SK-N-SH treated with all-trans-retinoic acid at 6 μM for 48 hours (cell line): ENCODE data around the gene PLXNC1.
A peak's percentile ranks its signal among the peaks of the same experiment; 100 is the strongest.

Experiments used
- ATAC-seq: fragments of 200-7000 bp; cut with Tn5 transposase; 3 replicates; pipeline ENCODE4 v1.9.1; 2020; ENCODE audit warnings: mild to moderate bottlenecking, moderate library complexity
- ARNTL ChIP-seq: fragments of 450-650 bp; formaldehyde crosslinking; IDR thresholded peaks from 2 replicates; pipeline ENCODE4 v1.5.0; 2020; ENCODE audit warnings: low read depth, mild to moderate bottlenecking, moderate library complexity, borderline replicate concordance
- CSDC2 ChIP-seq: fragments of 250-450 bp; sonication (Bioruptor Pico); IDR thresholded peaks from 2 replicates; pipeline ENCODE4 v1.5.0; 2020; ENCODE audit warnings: mild to moderate bottlenecking, moderate library complexity
- ESRRG ChIP-seq: fragments of 250-450 bp; sonication (Bioruptor Pico); IDR thresholded peaks from 2 replicates; pipeline ENCODE4 v1.6.1; 2021; ENCODE audit warnings: mild to moderate bottlenecking
- GLIS3 ChIP-seq: fragments of 250-450 bp; sonication (Bioruptor Pico); IDR thresholded peaks from 2 replicates; pipeline ENCODE4 v1.5.0; 2020; ENCODE audit warnings: mild to moderate bottlenecking, moderate library complexity
- OSR1 ChIP-seq: fragments of 250-450 bp; sonication (Bioruptor Pico); IDR thresholded peaks from 2 replicates; pipeline ENCODE4 v1.8.0; 2022; ENCODE audit warnings: moderate library complexity, mild to moderate bottlenecking, inconsistent platforms
- PPARA ChIP-seq: fragments of 250-450 bp; sonication (Bioruptor Pico); IDR thresholded peaks from 2 replicates; pipeline ENCODE4 v1.5.0; 2020; ENCODE audit warnings: mild to moderate bottlenecking, borderline replicate concordance
- SNAI2 ChIP-seq: fragments of 250-450 bp; sonication (Bioruptor Pico); IDR thresholded peaks from 2 replicates; pipeline ENCODE4 v1.5.0; 2020; ENCODE audit warnings: mild to moderate bottlenecking, moderate library complexity
- TCF4 ChIP-seq: fragments of 250-450 bp; sonication (Bioruptor Pico); IDR thresholded peaks from 2 replicates; pipeline ENCODE4 v1.8.0; 2021; ENCODE audit warnings: mild to moderate bottlenecking, moderate library complexity, borderline replicate concordance
- TOX ChIP-seq: fragments of 250-450 bp; sonication (Bioruptor Pico); IDR thresholded peaks from 2 replicates; pipeline ENCODE4 v1.8.0; 2021; ENCODE audit warnings: mild to moderate bottlenecking, moderate library complexity, borderline replicate concordance
- ZC3H10 ChIP-seq: fragments of 250-450 bp; sonication (Bioruptor Pico); IDR thresholded peaks from 2 replicates; pipeline ENCODE4 v1.5.1; 2021; ENCODE audit warnings: mild to moderate bottlenecking, moderate library complexity
- ZFP3 ChIP-seq: fragments of 250-450 bp; sonication (Bioruptor Pico); IDR thresholded peaks from 2 replicates; pipeline ENCODE4 v1.5.0; 2020; ENCODE audit warnings: mild to moderate bottlenecking, moderate library complexity
- ZFP30 ChIP-seq: fragments of 450-650 bp; formaldehyde crosslinking; IDR thresholded peaks from 2 replicates; pipeline ENCODE4 v1.5.0; 2022; ENCODE audit warnings: mild to moderate bottlenecking, moderate library complexity
- ZNF565 ChIP-seq: fragments of 450-650 bp; formaldehyde crosslinking; conservative IDR thresholded peaks from 2 replicates; pipeline ENCODE4 v1.5.0; 2020; ENCODE audit warnings: low read depth, mild to moderate bottlenecking, moderate library complexity
- ZNF70 ChIP-seq: fragments of 450-650 bp; formaldehyde crosslinking; IDR thresholded peaks from 2 replicates; pipeline ENCODE4 v1.5.0; 2020; ENCODE audit warnings: mild to moderate bottlenecking, moderate library complexity
- ZNF8 ChIP-seq: fragments of 450-650 bp; formaldehyde crosslinking; IDR thresholded peaks from 2 replicates; pipeline ENCODE4 v1.5.0; 2020; ENCODE audit warnings: mild to moderate bottlenecking, moderate library complexity
- TF ChIP-seq, protein P1 (sequence below): fragments of 250-450 bp; sonication (Bioruptor Pico); IDR thresholded peaks from 2 replicates; pipeline ENCODE4 v1.8.0; 2020; ENCODE audit warnings: mild to moderate bottlenecking, moderate library complexity, borderline replicate concordance
- TF ChIP-seq, protein P2 (sequence below): fragments of 250-450 bp; sonication (Bioruptor Pico); IDR thresholded peaks from 2 replicates; pipeline ENCODE4 v1.5.1; 2021; ENCODE audit warnings: mild to moderate bottlenecking, moderate library complexity
- TF ChIP-seq, protein P3 (sequence below): fragments of 250-450 bp; sonication (Bioruptor Pico); IDR thresholded peaks from 2 replicates; pipeline ENCODE4 v1.5.1; 2020; ENCODE audit warnings: low read depth, mild to moderate bottlenecking, moderate library complexity
- TF ChIP-seq, protein P4 (sequence below): fragments of 250-450 bp; sonication (Bioruptor Pico); IDR thresholded peaks from 2 replicates; pipeline ENCODE4 v1.8.0; 2021; ENCODE audit warnings: low read depth, mild to moderate bottlenecking, moderate library complexity, borderline replicate concordance
- TF ChIP-seq, protein P5 (sequence below): fragments of 250-450 bp; sonication (Bioruptor Pico); IDR thresholded peaks from 2 replicates; pipeline ENCODE4 v1.5.0; 2020; ENCODE audit warnings: mild to moderate bottlenecking, moderate library complexity

The PLXNC1 gene

DNA sequence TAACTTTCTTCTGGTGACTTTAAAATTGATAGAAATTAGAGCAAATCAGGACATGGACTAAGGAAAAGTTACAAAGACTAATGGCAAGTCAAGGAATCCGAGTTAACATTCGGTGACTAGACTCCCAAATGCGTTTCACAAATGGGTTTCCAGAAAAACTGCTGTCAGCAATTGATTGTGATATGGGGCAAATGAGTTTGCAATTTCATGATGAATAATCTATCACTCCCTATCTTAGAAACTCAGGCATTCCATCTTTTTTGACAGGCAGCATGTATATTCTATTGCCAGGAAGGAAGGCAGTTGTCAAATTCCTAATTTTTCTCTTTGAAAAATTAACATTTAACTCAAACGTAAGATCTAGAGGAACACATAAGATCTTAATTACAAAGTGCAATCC, 40.5 kb upstream of the PLXNC1 start:
- TF ChIP-seq TOX (no peak), ZFP30 (CRISPR knock-in tag) (no peak), ARNTL (CRISPR knock-in tag) (no peak), ZFP3 (CRISPR knock-in tag) (no peak), ZNF8 (CRISPR knock-in tag) (no peak), ZNF565 (CRISPR knock-in tag) (no peak)
- ATAC-seq = no peak

DNA sequence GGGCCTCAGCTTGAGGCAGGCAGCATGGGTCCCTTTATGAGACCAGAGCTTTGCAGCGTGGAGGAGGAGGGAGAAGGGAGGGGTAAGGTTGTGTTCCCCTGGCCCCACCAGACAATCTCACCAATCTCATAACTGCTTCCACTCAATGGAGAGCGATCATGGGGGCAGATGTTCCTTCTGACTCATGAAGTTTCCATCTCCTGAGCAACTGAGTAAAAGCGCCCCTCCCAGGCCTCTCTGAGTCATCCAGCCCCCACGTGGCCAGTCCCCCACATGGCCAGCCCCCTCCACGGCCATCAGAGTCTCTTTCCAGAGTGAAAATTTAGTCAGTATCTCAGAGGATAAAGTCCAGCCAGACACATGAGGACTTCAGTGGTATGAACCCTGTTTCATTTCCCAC, 39.2 kb upstream of the PLXNC1 start:
- no peak for TF ChIP-seq PPARA (CRISPR knock-in tag)
- TF ChIP-seq CSDC2 (CRISPR knock-in tag) = no peak
- TF ChIP-seq OSR1 (CRISPR knock-in tag) = no peak
- TF ChIP-seq SNAI2 (CRISPR knock-in tag) = no peak
- ATAC-seq = peak; percentile 22; the same call in 1 of the 3 replicates

DNA sequence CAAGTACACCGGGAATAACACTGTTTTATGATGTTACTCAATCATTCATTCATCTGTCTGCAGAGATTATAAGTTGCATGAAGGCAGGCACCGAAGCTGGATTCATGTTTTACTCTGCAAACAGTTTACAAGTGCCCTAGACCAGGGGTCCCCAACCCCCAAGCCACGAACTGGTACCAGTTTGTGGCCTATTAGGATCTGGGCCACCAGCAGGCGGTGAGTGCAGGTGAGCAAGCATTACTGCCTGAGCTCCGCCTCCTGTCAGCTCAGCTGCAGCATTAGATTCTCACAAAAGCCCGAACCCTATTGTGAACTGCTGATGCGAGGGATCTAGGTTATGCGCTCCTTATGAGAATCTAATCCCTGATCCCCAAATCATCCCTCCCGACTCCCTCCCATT, 38.1 kb upstream of the PLXNC1 start:
- no peak for ATAC-seq
- no peak for TF ChIP-seq ZNF70 (CRISPR knock-in tag)
- no peak for TF ChIP-seq TCF4 (CRISPR knock-in tag)

DNA sequence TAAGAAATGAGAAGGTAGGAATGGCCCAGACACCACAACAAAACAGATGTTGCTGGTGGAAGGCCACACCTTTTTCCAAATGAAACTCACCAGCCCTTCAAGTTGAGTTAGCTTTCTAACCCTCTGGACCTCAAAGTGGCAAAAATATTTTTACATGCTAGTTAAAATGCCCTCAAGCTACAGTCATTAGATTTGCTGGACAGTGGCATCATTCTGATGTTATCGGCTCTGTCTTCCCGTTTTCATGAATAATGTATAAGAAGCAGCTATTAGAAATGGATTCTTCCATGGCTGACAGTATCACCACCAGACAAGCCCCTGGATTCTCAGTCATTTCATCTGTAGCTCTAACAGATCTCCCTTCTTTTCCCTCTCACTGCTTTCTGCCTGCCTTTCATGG, 37.1 kb upstream of the PLXNC1 start:
- TF ChIP-seq ZNF70 (CRISPR knock-in tag) (no peak), ZFP3 (CRISPR knock-in tag) (no peak), SNAI2 (CRISPR knock-in tag) (no peak)
- TF ChIP-seq, protein P1, sequence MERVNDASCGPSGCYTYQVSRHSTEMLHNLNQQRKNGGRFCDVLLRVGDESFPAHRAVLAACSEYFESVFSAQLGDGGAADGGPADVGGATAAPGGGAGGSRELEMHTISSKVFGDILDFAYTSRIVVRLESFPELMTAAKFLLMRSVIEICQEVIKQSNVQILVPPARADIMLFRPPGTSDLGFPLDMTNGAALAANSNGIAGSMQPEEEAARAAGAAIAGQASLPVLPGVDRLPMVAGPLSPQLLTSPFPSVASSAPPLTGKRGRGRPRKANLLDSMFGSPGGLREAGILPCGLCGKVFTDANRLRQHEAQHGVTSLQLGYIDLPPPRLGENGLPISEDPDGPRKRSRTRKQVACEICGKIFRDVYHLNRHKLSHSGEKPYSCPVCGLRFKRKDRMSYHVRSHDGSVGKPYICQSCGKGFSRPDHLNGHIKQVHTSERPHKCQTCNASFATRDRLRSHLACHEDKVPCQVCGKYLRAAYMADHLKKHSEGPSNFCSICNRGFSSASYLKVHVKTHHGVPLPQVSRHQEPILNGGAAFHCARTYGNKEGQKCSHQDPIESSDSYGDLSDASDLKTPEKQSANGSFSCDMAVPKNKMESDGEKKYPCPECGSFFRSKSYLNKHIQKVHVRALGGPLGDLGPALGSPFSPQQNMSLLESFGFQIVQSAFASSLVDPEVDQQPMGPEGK (CRISPR knock-in tag) = no peak
- TF ChIP-seq, protein P2, sequence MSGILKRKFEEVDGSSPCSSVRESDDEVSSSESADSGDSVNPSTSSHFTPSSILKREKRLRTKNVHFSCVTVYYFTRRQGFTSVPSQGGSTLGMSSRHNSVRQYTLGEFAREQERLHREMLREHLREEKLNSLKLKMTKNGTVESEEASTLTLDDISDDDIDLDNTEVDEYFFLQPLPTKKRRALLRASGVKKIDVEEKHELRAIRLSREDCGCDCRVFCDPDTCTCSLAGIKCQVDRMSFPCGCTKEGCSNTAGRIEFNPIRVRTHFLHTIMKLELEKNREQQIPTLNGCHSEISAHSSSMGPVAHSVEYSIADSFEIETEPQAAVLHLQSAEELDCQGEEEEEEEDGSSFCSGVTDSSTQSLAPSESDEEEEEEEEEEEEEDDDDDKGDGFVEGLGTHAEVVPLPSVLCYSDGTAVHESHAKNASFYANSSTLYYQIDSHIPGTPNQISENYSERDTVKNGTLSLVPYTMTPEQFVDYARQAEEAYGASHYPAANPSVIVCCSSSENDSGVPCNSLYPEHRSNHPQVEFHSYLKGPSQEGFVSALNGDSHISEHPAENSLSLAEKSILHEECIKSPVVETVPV (CRISPR knock-in tag) = no peak
- TF ChIP-seq, all 23 proteins: peak for 0
- ATAC-seq = no peak

DNA sequence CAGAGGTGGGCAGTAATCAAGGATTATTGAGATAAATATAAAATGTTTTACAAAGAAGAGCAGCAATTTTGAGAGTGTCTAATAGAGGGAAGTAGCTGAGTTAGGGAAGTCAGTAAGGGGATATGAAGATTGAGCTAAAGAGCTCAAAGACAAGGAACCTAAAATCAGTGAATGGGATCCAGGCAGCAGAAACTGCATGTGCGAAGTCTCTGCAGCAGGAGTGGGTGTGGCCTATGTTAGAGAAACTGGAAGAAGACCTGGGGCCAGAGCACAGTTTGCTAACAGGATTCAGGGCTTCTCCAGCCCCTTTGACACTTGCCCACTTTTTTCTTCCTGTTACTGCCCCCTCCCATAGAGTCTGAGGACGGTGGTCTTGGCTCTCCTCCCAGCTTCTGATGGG, 36.3 kb upstream of the PLXNC1 start:
- TF ChIP-seq ARNTL (CRISPR knock-in tag) (no peak), ZFP3 (CRISPR knock-in tag) (no peak), PPARA (CRISPR knock-in tag) (no peak), GLIS3 (CRISPR knock-in tag) (no peak), OSR1 (CRISPR knock-in tag) (no peak), ZNF565 (CRISPR knock-in tag) (no peak), SNAI2 (CRISPR knock-in tag) (no peak), TCF4 (CRISPR knock-in tag) (no peak), ZC3H10 (CRISPR knock-in tag) (no peak), ZFP30 (CRISPR knock-in tag) (no peak), ESRRG (no peak)
- TF ChIP-seq, protein P1 (CRISPR knock-in tag) = no peak
- TF ChIP-seq, protein P3, sequence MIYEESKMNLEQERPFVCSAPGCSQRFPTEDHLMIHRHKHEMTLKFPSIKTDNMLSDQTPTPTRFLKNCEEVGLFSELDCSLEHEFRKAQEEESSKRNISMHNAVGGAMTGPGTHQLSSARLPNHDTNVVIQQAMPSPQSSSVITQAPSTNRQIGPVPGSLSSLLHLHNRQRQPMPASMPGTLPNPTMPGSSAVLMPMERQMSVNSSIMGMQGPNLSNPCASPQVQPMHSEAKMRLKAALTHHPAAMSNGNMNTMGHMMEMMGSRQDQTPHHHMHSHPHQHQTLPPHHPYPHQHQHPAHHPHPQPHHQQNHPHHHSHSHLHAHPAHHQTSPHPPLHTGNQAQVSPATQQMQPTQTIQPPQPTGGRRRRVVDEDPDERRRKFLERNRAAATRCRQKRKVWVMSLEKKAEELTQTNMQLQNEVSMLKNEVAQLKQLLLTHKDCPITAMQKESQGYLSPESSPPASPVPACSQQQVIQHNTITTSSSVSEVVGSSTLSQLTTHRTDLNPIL (CRISPR knock-in tag) = no peak
- TF ChIP-seq, protein P4, sequence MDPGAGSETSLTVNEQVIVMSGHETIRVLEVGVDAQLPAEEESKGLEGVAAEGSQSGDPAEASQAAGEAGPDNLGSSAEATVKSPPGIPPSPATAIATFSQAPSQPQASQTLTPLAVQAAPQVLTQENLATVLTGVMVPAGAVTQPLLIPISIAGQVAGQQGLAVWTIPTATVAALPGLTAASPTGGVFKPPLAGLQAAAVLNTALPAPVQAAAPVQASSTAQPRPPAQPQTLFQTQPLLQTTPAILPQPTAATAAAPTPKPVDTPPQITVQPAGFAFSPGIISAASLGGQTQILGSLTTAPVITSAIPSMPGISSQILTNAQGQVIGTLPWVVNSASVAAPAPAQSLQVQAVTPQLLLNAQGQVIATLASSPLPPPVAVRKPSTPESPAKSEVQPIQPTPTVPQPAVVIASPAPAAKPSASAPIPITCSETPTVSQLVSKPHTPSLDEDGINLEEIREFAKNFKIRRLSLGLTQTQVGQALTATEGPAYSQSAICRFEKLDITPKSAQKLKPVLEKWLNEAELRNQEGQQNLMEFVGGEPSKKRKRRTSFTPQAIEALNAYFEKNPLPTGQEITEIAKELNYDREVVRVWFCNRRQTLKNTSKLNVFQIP (CRISPR knock-in tag) = no peak
- TF ChIP-seq, protein P5, sequence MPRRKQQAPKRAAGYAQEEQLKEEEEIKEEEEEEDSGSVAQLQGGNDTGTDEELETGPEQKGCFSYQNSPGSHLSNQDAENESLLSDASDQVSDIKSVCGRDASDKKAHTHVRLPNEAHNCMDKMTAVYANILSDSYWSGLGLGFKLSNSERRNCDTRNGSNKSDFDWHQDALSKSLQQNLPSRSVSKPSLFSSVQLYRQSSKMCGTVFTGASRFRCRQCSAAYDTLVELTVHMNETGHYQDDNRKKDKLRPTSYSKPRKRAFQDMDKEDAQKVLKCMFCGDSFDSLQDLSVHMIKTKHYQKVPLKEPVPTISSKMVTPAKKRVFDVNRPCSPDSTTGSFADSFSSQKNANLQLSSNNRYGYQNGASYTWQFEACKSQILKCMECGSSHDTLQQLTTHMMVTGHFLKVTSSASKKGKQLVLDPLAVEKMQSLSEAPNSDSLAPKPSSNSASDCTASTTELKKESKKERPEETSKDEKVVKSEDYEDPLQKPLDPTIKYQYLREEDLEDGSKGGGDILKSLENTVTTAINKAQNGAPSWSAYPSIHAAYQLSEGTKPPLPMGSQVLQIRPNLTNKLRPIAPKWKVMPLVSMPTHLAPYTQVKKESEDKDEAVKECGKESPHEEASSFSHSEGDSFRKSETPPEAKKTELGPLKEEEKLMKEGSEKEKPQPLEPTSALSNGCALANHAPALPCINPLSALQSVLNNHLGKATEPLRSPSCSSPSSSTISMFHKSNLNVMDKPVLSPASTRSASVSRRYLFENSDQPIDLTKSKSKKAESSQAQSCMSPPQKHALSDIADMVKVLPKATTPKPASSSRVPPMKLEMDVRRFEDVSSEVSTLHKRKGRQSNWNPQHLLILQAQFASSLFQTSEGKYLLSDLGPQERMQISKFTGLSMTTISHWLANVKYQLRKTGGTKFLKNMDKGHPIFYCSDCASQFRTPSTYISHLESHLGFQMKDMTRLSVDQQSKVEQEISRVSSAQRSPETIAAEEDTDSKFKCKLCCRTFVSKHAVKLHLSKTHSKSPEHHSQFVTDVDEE = no peak
- TF ChIP-seq, protein P2 (CRISPR knock-in tag) = no peak
- ATAC-seq = no peak
